Lung (tissue), 12 donors: ENCODE results near the gene SLC12A8. TPM values are rescaled to one million over a fixed set of nuclear protein-coding genes. Genes with fewer than 3 reads are reported as not detected.

Source experiments
- ATAC-seq: fragments of 200-7000 bp; cut with Tn5 transposase; one replicate; pipeline ENCODE4 v1.9.1; 2020; ENCODE audit warnings: moderate number of reproducible peaks; ENCODE audit not compliant: insufficient read depth, low FRiP score
- DNase-seq, 3 donors: peaks; one replicate each; pipeline ENCODE4 v3.0.0-alpha.2; 2013 to 2017
- H3K27ac ChIP-seq, 2 donors: one replicate each; pipeline ENCODE4 v1.5.1; 2013; ENCODE audit warnings: mild to moderate bottlenecking in 2 of 2, moderate library complexity in 2 of 2, control low read depth in 1 of 2, inconsistent platforms in 1 of 2, low read depth in 1 of 2, low read length in 1 of 2
- H3K27me3 ChIP-seq, 3 donors: one replicate each; pipeline ENCODE4 v1.5.1; 2013; ENCODE audit warnings: low read length in 2 of 3; ENCODE audit not compliant: control insufficient read depth in 3 of 3, insufficient read depth in 3 of 3
- H3K36me3 ChIP-seq, 4 donors: one replicate each; pipeline ENCODE4 v1.5.1; 2013; ENCODE audit warnings: low read length in 4 of 4, mild to moderate bottlenecking in 1 of 4, moderate library complexity in 1 of 4; ENCODE audit not compliant: control insufficient read depth in 4 of 4, insufficient read depth in 4 of 4
- H3K4me1 ChIP-seq, 5 donors: one replicate each; pipeline ENCODE4 v1.5.1; 2013; ENCODE audit warnings: low read length in 5 of 5, mild to moderate bottlenecking in 2 of 5, moderate library complexity in 1 of 5; ENCODE audit not compliant: control insufficient read depth in 5 of 5, insufficient read depth in 5 of 5
- H3K4me3 ChIP-seq: one replicate; pipeline ENCODE4 v1.5.1; 2013; ENCODE audit warnings: mild to moderate bottlenecking, control low read depth, moderate library complexity
- H3K9ac ChIP-seq, 2 donors: one replicate each; pipeline ENCODE4 v1.5.1; 2013; ENCODE audit warnings: low read length in 2 of 2, control low read depth in 1 of 2; ENCODE audit not compliant: insufficient read depth in 1 of 2
- H3K9me3 ChIP-seq, 4 donors: one replicate each; pipeline ENCODE4 v1.5.1; 2013; ENCODE audit warnings: low read length in 3 of 4, mild to moderate bottlenecking in 1 of 4, moderate library complexity in 1 of 4; ENCODE audit not compliant: control insufficient read depth in 4 of 4, insufficient read depth in 3 of 4
- CTCF ChIP-seq: IDR thresholded peaks from 2 replicates; pipeline ENCODE4 v1.5.1; 2012; ENCODE audit warnings: mild to moderate bottlenecking; ENCODE audit errors: control extremely low read depth, extremely low read depth
- WGBS, 2 donors: extraction: QIAGEN DNeasy Blood & Tissue Kit; methylation state at CpG; one replicate each; pipeline ENCODE4 v1.1.7; 2013; 5-methylcytosine and 5-hydroxymethylcytosine counted together
- polyA plus RNA-seq, 2 donors: library from polyadenylated mRNA; stranded (reverse); fragments of 200-250 nt; gene quantifications; one replicate each; pipeline ENCODE4 v1.2.1, GENCODE V29; 2013
- total RNA-seq, 2 donors: library from RNA; depleted of rRNA in 1 of 2; stranded (reverse); fragments of >200 nt in 1 of 2; gene quantifications; one replicate each; pipeline ENCODE4 v1.2.1, GENCODE V29; 2014 to 2021
- donor health status: control.
- donor health status: control.
- donor health status: Bipolar disorder and iron deficiency.
- donor health status: healthy.
- donor health status: DM: yes; HTN: yes; CAD: no.

The SLC12A8 gene
- total and polyA plus RNA-seq, 4 donors, result 3.1 to 9.8 (median 5.8) TPM

GRCh38 chr3:125072749-125073389 is 139.7 kb downstream of the SLC12A8 start:
- Histone ChIP-seq H3K27me3 (no peaks in the 10 kb centered on the region), H3K4me1 (peaks cover 0 to 9% (median 6%) of the 10 kb centered on the region in 5 donors), H3K4me3 (no peak overlapping the region), H3K9me3 (no peaks in the 10 kb centered on the region), H3K27ac (no peak overlapping the region), H3K9ac (no peak overlapping the region), H3K36me3 (no peaks in the 10 kb centered on the region)
- peak; percentile 85 to 97 (median 97) for DNase-seq
- TF ChIP-seq CTCF, result no peak
- WGBS, 2 donors, result 84 to 89% methylated on average over 4 of the region's 4 CpGs
- no peak for ATAC-seq

GRCh38 chr3:125072301-125072700 is 140.2 kb downstream of the SLC12A8 start:
- H3K4me1 ChIP-seq, result peaks cover 0 to 9% (median 6%) of the 10 kb centered on the region in 5 donors
- H3K4me3 ChIP-seq, result no peak overlapping the region
- no peaks in the 10 kb centered on the region for H3K27me3 ChIP-seq
- H3K9me3 ChIP-seq, result no peaks in the 10 kb centered on the region
- H3K36me3 ChIP-seq, result no peaks in the 10 kb centered on the region
- DNase-seq (peak in 2 of 3 donors; percentile 29 to 42), ATAC-seq (no peak)
- TF ChIP-seq CTCF, result no peak
- no peak overlapping the region for H3K9ac ChIP-seq
- H3K27ac ChIP-seq, result no peak overlapping the region

GRCh38 chr3:125069968-125070745 is 142.4 kb downstream of the SLC12A8 start:
- Histone ChIP-seq H3K4me3 (no peak overlapping the region), H3K9ac (no peak overlapping the region), H3K36me3 (no peaks in the 10 kb centered on the region), H3K9me3 (no peaks in the 10 kb centered on the region), H3K4me1 (peaks cover 0 to 9% (median 6%) of the 10 kb centered on the region in 5 donors), H3K27ac (no peak overlapping the region), H3K27me3 (no peaks in the 10 kb centered on the region)
- TF ChIP-seq CTCF, result no peak
- ATAC-seq, result no peak
- WGBS, 2 donors, result 97% methylated on average over 7 of the region's 7 CpGs
- DNase-seq, result no peak
